Keratinocyte (primary cell): Measurements from ENCODE around the gene CHIA. TPM values are rescaled to one million over a fixed set of nuclear protein-coding genes. Genes with fewer than 3 reads are reported as not detected.
A peak's percentile ranks its signal among the peaks of the same experiment; 100 is the strongest.

ENCODE experiments used
- DNase-seq: peaks from one replicate; pipeline ENCODE4 v3.0.0-alpha.2; 2011; ENCODE audit warnings: low read depth, missing footprints, low spot score
- FAIRE-seq: peaks from 2 replicates; lab custom pipeline; 2011; peaks lifted over from hg19 to GRCh38; lab: Jason Lieb, UNC
- H2AFZ ChIP-seq: 2 replicates; pipeline ENCODE4 v1.6.0; 2012; ENCODE audit warnings: low read length, control low read depth, inconsistent platforms; ENCODE audit not compliant: control insufficient read depth
- H3K27ac ChIP-seq: 2 replicates; pipeline ENCODE4 v1.5.1; 2011; ENCODE audit warnings: low read length; ENCODE audit not compliant: control insufficient read depth, insufficient read depth
- H3K27me3 ChIP-seq: 3 replicates; pipeline ENCODE4 v1.6.0; 2011; ENCODE audit warnings: low read length; ENCODE audit not compliant: control insufficient read depth, insufficient read depth; ENCODE audit errors: extremely low read depth
- H3K36me3 ChIP-seq, 2 experiments: 2 replicates in 1 of 2; 3 replicates in 1 of 2; pipeline ENCODE4 v1.5.1; 2011; ENCODE audit warnings: low read length in 2 of 2, mild to moderate bottlenecking in 1 of 2; ENCODE audit not compliant: control insufficient read depth in 2 of 2, insufficient read depth in 2 of 2; ENCODE audit errors: extremely low read depth in 1 of 2
- H3K4me1 ChIP-seq: 3 replicates; pipeline ENCODE4 v1.5.1; 2011; ENCODE audit warnings: low read length; ENCODE audit not compliant: control insufficient read depth, insufficient read depth; ENCODE audit errors: extremely low read depth
- H3K4me2 ChIP-seq: 3 replicates; pipeline ENCODE4 v1.6.0; 2011; ENCODE audit warnings: low read depth, low read length; ENCODE audit not compliant: control insufficient read depth, insufficient read depth; ENCODE audit errors: extremely low read depth
- H3K4me3 ChIP-seq, 3 experiments: fragments of 200-600 bp in 1 of 3; sonication (generic) in 1 of 3; 2 replicates in 2 of 3; 3 replicates in 1 of 3; pipeline ENCODE4 v1.5.1; 2011 to 2016; ENCODE audit warnings: low read length in 3 of 3, mild to moderate bottlenecking in 3 of 3, control low read depth in 2 of 3, inconsistent platforms in 1 of 3, low read depth in 1 of 3, mixed read lengths in 1 of 3, mixed run types in 1 of 3, moderate library complexity in 1 of 3; ENCODE audit not compliant: control insufficient read depth in 2 of 3, insufficient read depth in 2 of 3; ENCODE audit errors: extremely low read depth in 1 of 3
- H3K79me2 ChIP-seq: 2 replicates; pipeline ENCODE4 v1.6.0; 2012; ENCODE audit warnings: low read length; ENCODE audit not compliant: control insufficient read depth, insufficient read depth
- H3K9ac ChIP-seq: 3 replicates; pipeline ENCODE4 v1.6.0; 2011; ENCODE audit warnings: low read length; ENCODE audit not compliant: control insufficient read depth, insufficient read depth; ENCODE audit errors: extremely low read depth
- H3K9me1 ChIP-seq: 3 replicates; pipeline ENCODE4 v1.6.0; 2011; ENCODE audit warnings: low read length; ENCODE audit not compliant: control insufficient read depth, insufficient read depth; ENCODE audit errors: extremely low read depth
- H3K9me3 ChIP-seq: 2 replicates; pipeline ENCODE4 v1.5.1; 2012; ENCODE audit warnings: low read depth, low read length; ENCODE audit not compliant: control insufficient read depth
- H4K20me1 ChIP-seq: 3 replicates; pipeline ENCODE4 v1.6.0; 2011; ENCODE audit warnings: low read length; ENCODE audit not compliant: control insufficient read depth, insufficient read depth; ENCODE audit errors: extremely low read depth
- EZH2 ChIP-seq: IDR thresholded peaks from one replicate; pipeline ENCODE4 v1.6.1; 2012; ENCODE audit warnings: inconsistent platforms, mild to moderate bottlenecking, low read length, moderate library complexity
- dilution Hi-C: fragments of 300-500 bp; cut with MboI; formaldehyde crosslinking; loops from one replicate; pipeline ENCODE4 v1.7.0; 2020; ENCODE audit warnings: low sequenced_read_pairs; ENCODE audit not compliant: extremely low pct_ligation_motif_present
- polyA plus RNA-seq, 5 experiments: library from polyadenylated mRNA; depleted of rRNA in 3 of 5; stranded (reverse) in 3 of 5; stranded (forward) in 1 of 5; unstranded in 1 of 5; fragments of >200 nt; gene quantifications; 1 replicate in 1 of 5; 2 replicates in 3 of 5; 3 replicates in 1 of 5; pipeline versions ENCODE4 v1.2.1 to v1.2.3, GENCODE V29; 2011 to 2012; ENCODE audit warnings: missing spikeins in 2 of 5, low read depth in 1 of 5, low replicate concordance in 1 of 5
- TF ChIP-seq, protein P1 (sequence below), 3 experiments: IDR thresholded peaks in 1 of 3; conservative IDR thresholded peaks in 1 of 3; optimal IDR thresholded peaks in 1 of 3; 2 replicates in 2 of 3; 3 replicates in 1 of 3; pipeline versions ENCODE3 to v1.5.1; 2011; ENCODE audit warnings: low read length in 3 of 3, mild to moderate bottlenecking in 3 of 3, moderate library complexity in 2 of 3, control low read depth in 1 of 3, inconsistent platforms in 1 of 3; ENCODE audit not compliant: insufficient read depth in 2 of 3; ENCODE audit errors: extremely low read depth in 1 of 3

The CHIA gene
- polyA plus RNA-seq, 1 donor (not counting 4 experiments of a cell fraction or from before 2014, with no cell fraction given), result not detected

GRCh38 chr1:111346089-111346885 lies 55.6 kb downstream of the CHIA start:
- H3K4me2 ChIP-seq, result peak overlapping the region; percentile 88
- dilution Hi-C loops, result no loop called here
- no peaks in the 10 kb centered on the region for H3K36me3 ChIP-seq
- no peaks in the 10 kb centered on the region for H3K79me2 ChIP-seq
- H3K9me3 ChIP-seq, result no peaks in the 10 kb centered on the region
- DNase-seq (peak; percentile 41), FAIRE-seq (peak; percentile 43)
- no peaks in the 10 kb centered on the region for H3K9me1 ChIP-seq
- TF ChIP-seq, protein P1, sequence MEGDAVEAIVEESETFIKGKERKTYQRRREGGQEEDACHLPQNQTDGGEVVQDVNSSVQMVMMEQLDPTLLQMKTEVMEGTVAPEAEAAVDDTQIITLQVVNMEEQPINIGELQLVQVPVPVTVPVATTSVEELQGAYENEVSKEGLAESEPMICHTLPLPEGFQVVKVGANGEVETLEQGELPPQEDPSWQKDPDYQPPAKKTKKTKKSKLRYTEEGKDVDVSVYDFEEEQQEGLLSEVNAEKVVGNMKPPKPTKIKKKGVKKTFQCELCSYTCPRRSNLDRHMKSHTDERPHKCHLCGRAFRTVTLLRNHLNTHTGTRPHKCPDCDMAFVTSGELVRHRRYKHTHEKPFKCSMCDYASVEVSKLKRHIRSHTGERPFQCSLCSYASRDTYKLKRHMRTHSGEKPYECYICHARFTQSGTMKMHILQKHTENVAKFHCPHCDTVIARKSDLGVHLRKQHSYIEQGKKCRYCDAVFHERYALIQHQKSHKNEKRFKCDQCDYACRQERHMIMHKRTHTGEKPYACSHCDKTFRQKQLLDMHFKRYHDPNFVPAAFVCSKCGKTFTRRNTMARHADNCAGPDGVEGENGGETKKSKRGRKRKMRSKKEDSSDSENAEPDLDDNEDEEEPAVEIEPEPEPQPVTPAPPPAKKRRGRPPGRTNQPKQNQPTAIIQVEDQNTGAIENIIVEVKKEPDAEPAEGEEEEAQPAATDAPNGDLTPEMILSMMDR (optimal IDR thresholded peaks at IDR 0.05 in 1 of 3, IDR thresholded peaks at IDR 0.05 in 1 of 3, conservative IDR thresholded peaks at IDR 0.05 in 1 of 3; ENCODE audit: extremely low read depth in 1 of 3, insufficient read depth in 2 of 3, low read length in 3 of 3), result peak in 2 of 3 experiments; percentile 5 to 34
- no peak for TF ChIP-seq EZH2
- peaks cover 10% of the 10 kb centered on the region for H3K4me1 ChIP-seq
- peak overlapping the region; percentile 54 for H3K27ac ChIP-seq
- peak overlapping the region; percentile 73 for H3K9ac ChIP-seq
- H3K4me3 ChIP-seq, result peak overlapping the region; percentile 48 to 82 (median 74)
- no peaks in the 10 kb centered on the region for H4K20me1 ChIP-seq
- H2AFZ ChIP-seq, result peak overlapping the region; percentile 99
- no peaks in the 10 kb centered on the region for H3K27me3 ChIP-seq

DNA sequence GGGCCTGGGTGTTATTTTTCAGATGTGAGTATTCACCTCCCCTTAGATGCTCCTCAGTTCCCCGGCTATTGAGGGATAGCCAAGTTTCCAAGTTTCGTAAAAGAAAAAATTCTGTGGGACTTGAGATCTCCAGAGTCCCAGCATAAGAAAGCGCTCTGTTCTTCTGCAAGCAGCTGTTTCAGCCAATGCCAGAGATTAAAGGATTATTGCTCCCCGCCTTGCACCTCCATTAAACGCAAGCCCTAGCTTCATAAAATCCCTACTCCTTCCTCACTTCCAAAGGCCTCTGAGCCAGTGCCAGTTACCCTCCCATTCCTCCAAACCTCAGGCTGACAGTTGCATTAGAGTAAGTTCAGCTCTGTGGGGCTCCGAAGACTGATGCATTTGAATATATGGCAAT lies 56.4 kb downstream of the CHIA start:
- peak overlapping the region; percentile 88 for H3K4me2 ChIP-seq
- H3K27ac ChIP-seq, result no peak overlapping the region
- peak overlapping the region in 1 of 3 experiments; percentile 82 for H3K4me3 ChIP-seq
- FAIRE-seq (no peak), DNase-seq (no peak)
- H3K4me1 ChIP-seq, result peaks cover 10% of the 10 kb centered on the region
- no peaks in the 10 kb centered on the region for H3K79me2 ChIP-seq
- TF ChIP-seq, protein P1 (optimal IDR thresholded peaks at IDR 0.05 in 1 of 3, IDR thresholded peaks at IDR 0.05 in 1 of 3, conservative IDR thresholded peaks at IDR 0.05 in 1 of 3; ENCODE audit: extremely low read depth in 1 of 3, insufficient read depth in 2 of 3, low read length in 3 of 3), result no peak
- TF ChIP-seq EZH2, result no peak
- H3K9me1 ChIP-seq, result no peaks in the 10 kb centered on the region
- H3K9ac ChIP-seq, result no peak overlapping the region
- H3K36me3 ChIP-seq, result no peaks in the 10 kb centered on the region
- no peaks in the 10 kb centered on the region for H3K27me3 ChIP-seq
- dilution Hi-C loops, result no loop called here
- H3K9me3 ChIP-seq, result no peaks in the 10 kb centered on the region
- no peaks in the 10 kb centered on the region for H4K20me1 ChIP-seq
- H2AFZ ChIP-seq, result peak overlapping the region; percentile 99
